Measurements from ENCODE around the gene ASCC2. TPM values are rescaled to one million over a fixed set of nuclear protein-coding genes. Genes with fewer than 3 reads are reported as not detected.

Gene ASCC2
- total RNA-seq, 4 donors from 2014 or later, result 19.6 to 35.8 (median 28.5) TPM

- Histone ChIP-seq H3K9me3 (no peaks in the 10 kb centered on the region), H3K36me3 (peaks cover 0 to 53% of the 10 kb centered on the region in 2 donors), H3K4me1 (peaks cover 0 to 20% (median 7%) of the 10 kb centered on the region in 3 donors), H3K27me3 (no peaks in the 10 kb centered on the region), H3K4me3 (no peak overlapping the region), H3K27ac (no peak overlapping the region)
- TF ChIP-seq EP300 (IDR thresholded peaks at IDR 0.05) (no peak), POLR2AphosphoS5 (IDR thresholded peaks at IDR 0.05) (no peak), CTCF (IDR thresholded peaks at IDR 0.05) (no peak), POLR2A (IDR thresholded peaks at IDR 0.05) (no peak)
- WGBS, 2 donors (ENCODE audit: low coverage in 1 of 2), result 42 to 73% methylated on average over 3 of the region's 9 CpGs
- ATAC-seq, result no peak
These were observed 50.6 kb downstream of the ASCC2 start for GRCh38 chr22:29787371-29787980.

GRCh38 chr22:29786031-29786430 is 52.0 kb downstream of the ASCC2 start:
- 17 to 56% methylated on average over 1 to 2 of the region's 5 CpGs for WGBS, 2 donors (ENCODE audit: low coverage in 1 of 2)

GRCh38 chr22:29784451-29785361 is 53.4 kb downstream of the ASCC2 start:
- no peak for TF ChIP-seq EP300 (IDR thresholded peaks at IDR 0.05)
- TF ChIP-seq POLR2AphosphoS5 (IDR thresholded peaks at IDR 0.05), result peak; percentile 38
- peaks cover 0 to 42% (median 21%) of the 10 kb centered on the region in 3 donors for H3K4me1 ChIP-seq
- no peak overlapping the region for H3K4me3 ChIP-seq
- no peaks in the 10 kb centered on the region for H3K9me3 ChIP-seq
- no peaks in the 10 kb centered on the region for H3K27me3 ChIP-seq
- peak; percentile 44 for ATAC-seq
- peaks cover 0 to 25% of the 10 kb centered on the region in 2 donors for H3K36me3 ChIP-seq
- peak overlapping the region in 3 of 4 donors; percentile 2 to 70 (median 63) for H3K27ac ChIP-seq
- 22 to 31% methylated on average over 7 to 8 of the region's 9 CpGs for WGBS, 2 donors (ENCODE audit: low coverage in 1 of 2)

More at GRCh38 chr22:29786031-29786430, 52.0 kb downstream of the ASCC2 start:
- peaks cover 0 to 34% (median 18%) of the 10 kb centered on the region in 3 donors for H3K4me1 ChIP-seq
- H3K9me3 ChIP-seq, result no peaks in the 10 kb centered on the region
- ATAC-seq, result no peak
- TF ChIP-seq EP300 (IDR thresholded peaks at IDR 0.05), result no peak
- no peak for TF ChIP-seq POLR2AphosphoS5 (IDR thresholded peaks at IDR 0.05)
- TF ChIP-seq CTCF (IDR thresholded peaks at IDR 0.05), result no peak
- TF ChIP-seq POLR2A (IDR thresholded peaks at IDR 0.05), result no peak
- peaks cover 0 to 38% of the 10 kb centered on the region in 2 donors for H3K36me3 ChIP-seq
- H3K27ac ChIP-seq, result no peak overlapping the region
- H3K27me3 ChIP-seq, result no peaks in the 10 kb centered on the region
- H3K4me3 ChIP-seq, result no peak overlapping the region

- TF ChIP-seq EP300 (IDR thresholded peaks at IDR 0.05), result no peak
- TF ChIP-seq CTCF (IDR thresholded peaks at IDR 0.05), result no peak
- TF ChIP-seq POLR2AphosphoS5 (IDR thresholded peaks at IDR 0.05), result no peak
- no peak for TF ChIP-seq POLR2A (IDR thresholded peaks at IDR 0.05)
- Histone ChIP-seq H3K27me3 (no peaks in the 10 kb centered on the region), H3K4me1 (peaks cover 0 to 42% (median 21%) of the 10 kb centered on the region in 3 donors), H3K4me3 (no peak overlapping the region), H3K27ac (peak overlapping the region in 3 of 4 donors; percentile 14 to 70 (median 27)), H3K36me3 (peaks cover 0 to under 1% of the 10 kb centered on the region in 2 donors), H3K9me3 (no peaks in the 10 kb centered on the region)
- peak; percentile 26 for ATAC-seq
- 14 to 90% methylated on average over 1 to 2 of the region's 7 CpGs for WGBS, 2 donors (ENCODE audit: low coverage in 1 of 2)
These were observed 55.8 kb downstream of the ASCC2 start for GRCh38 chr22:29782061-29782845.
